ENCODE results near the gene PDGFD.

Gene PDGFD

GRCh38 chr11:103883291-103883690, 280.7 kb downstream of the PDGFD start:
- CTCF ChIA-PET: no interaction called here
- TF ChIP-seq ZNF384 (IDR thresholded peaks at IDR 0.05): no peak
- TF ChIP-seq SP1 (IDR thresholded peaks at IDR 0.05): no peak
- no peak for TF ChIP-seq CTBP1 (IDR thresholded peaks at IDR 0.05; ENCODE audit: borderline replicate concordance)
- TF ChIP-seq, protein P1, sequence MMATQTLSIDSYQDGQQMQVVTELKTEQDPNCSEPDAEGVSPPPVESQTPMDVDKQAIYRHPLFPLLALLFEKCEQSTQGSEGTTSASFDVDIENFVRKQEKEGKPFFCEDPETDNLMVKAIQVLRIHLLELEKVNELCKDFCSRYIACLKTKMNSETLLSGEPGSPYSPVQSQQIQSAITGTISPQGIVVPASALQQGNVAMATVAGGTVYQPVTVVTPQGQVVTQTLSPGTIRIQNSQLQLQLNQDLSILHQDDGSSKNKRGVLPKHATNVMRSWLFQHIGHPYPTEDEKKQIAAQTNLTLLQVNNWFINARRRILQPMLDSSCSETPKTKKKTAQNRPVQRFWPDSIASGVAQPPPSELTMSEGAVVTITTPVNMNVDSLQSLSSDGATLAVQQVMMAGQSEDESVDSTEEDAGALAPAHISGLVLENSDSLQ (IDR thresholded peaks at IDR 0.05): no peak
- TF ChIP-seq ELF4 (IDR thresholded peaks at IDR 0.05): no peak
- no peak for TF ChIP-seq FOXM1 (IDR thresholded peaks at IDR 0.05; ENCODE audit: borderline replicate concordance)
- TF ChIP-seq LEF1 (IDR thresholded peaks at IDR 0.05; ENCODE audit: borderline replicate concordance): no peak
- TF ChIP-seq TARDBP (IDR thresholded peaks at IDR 0.05): no peak
- no peak for TF ChIP-seq L3MBTL2 (conservative IDR thresholded peaks at IDR 0.05)
- no peak for TF ChIP-seq NFRKB (IDR thresholded peaks at IDR 0.05)
- no peak for TF ChIP-seq SUZ12 (IDR thresholded peaks at IDR 0.05)
- TF ChIP-seq FOXA1 (IDR thresholded peaks at IDR 0.05): no peak
- no peak for TF ChIP-seq HDGF (IDR thresholded peaks at IDR 0.05; ENCODE audit: borderline replicate concordance)
- no peak for TF ChIP-seq FOXK2 (IDR thresholded peaks at IDR 0.05)
- no peak for TF ChIP-seq BHLHE40 (IDR thresholded peaks at IDR 0.05; ENCODE audit: borderline replicate concordance)
- no peak for TF ChIP-seq ARNT (IDR thresholded peaks at IDR 0.05)
- DNase-seq (ENCODE audit: extremely low spot score): no peak
- POLR2A ChIA-PET: no interaction called here

- TF ChIP-seq L3MBTL2 (conservative IDR thresholded peaks at IDR 0.05) (no peak), FOXM1 (IDR thresholded peaks at IDR 0.05; ENCODE audit: borderline replicate concordance) (no peak), HDGF (IDR thresholded peaks at IDR 0.05; ENCODE audit: borderline replicate concordance) (no peak), FOXA1 (IDR thresholded peaks at IDR 0.05) (no peak), SUZ12 (IDR thresholded peaks at IDR 0.05) (no peak), SP1 (IDR thresholded peaks at IDR 0.05) (no peak), ELF4 (IDR thresholded peaks at IDR 0.05) (no peak), TARDBP (IDR thresholded peaks at IDR 0.05) (no peak), LEF1 (IDR thresholded peaks at IDR 0.05; ENCODE audit: borderline replicate concordance) (no peak), ARNT (IDR thresholded peaks at IDR 0.05) (no peak), NFRKB (IDR thresholded peaks at IDR 0.05) (no peak), FOXK2 (IDR thresholded peaks at IDR 0.05) (no peak), CTBP1 (IDR thresholded peaks at IDR 0.05; ENCODE audit: borderline replicate concordance) (no peak), BHLHE40 (IDR thresholded peaks at IDR 0.05; ENCODE audit: borderline replicate concordance) (no peak), ZNF384 (IDR thresholded peaks at IDR 0.05) (no peak)
- TF ChIP-seq, protein P1 (IDR thresholded peaks at IDR 0.05): no peak
- no peak for DNase-seq (ENCODE audit: extremely low spot score)
- CTCF ChIA-PET: no interaction called here
- POLR2A ChIA-PET: no interaction called here
Measured at GRCh38 chr11:103881584-103881983, 282.4 kb downstream of the PDGFD start.

DNA sequence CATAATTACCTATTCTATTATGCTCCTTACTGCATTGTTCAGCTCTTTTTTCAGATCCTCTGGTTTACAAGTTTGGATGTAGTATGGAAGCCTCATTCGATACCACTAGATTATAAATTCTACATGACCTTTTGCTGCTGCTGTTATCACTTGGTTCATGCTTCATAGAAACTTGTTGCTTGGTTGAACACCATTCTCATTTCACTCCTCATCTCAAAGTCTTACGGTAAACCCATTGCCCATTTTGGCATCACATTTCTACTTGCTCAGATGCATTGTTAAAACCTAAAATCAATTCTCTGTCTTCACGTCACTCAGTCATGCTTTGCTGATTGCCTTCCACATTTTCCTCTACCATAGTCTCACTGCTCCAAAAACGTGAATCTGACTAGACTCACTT, 283.0 kb downstream of the PDGFD start:
- ChIA-PET POLR2A (no interaction called here), CTCF (no interaction called here)
- TF ChIP-seq ZNF384 (IDR thresholded peaks at IDR 0.05) (no peak), LEF1 (IDR thresholded peaks at IDR 0.05; ENCODE audit: borderline replicate concordance) (no peak), FOXK2 (IDR thresholded peaks at IDR 0.05) (no peak), ARNT (IDR thresholded peaks at IDR 0.05) (no peak), FOXM1 (IDR thresholded peaks at IDR 0.05; ENCODE audit: borderline replicate concordance) (no peak), BHLHE40 (IDR thresholded peaks at IDR 0.05; ENCODE audit: borderline replicate concordance) (no peak), NFRKB (IDR thresholded peaks at IDR 0.05) (no peak), TARDBP (IDR thresholded peaks at IDR 0.05) (no peak), SP1 (IDR thresholded peaks at IDR 0.05) (no peak), CTBP1 (IDR thresholded peaks at IDR 0.05; ENCODE audit: borderline replicate concordance) (no peak), HDGF (IDR thresholded peaks at IDR 0.05; ENCODE audit: borderline replicate concordance) (no peak), ELF4 (IDR thresholded peaks at IDR 0.05) (no peak), SUZ12 (IDR thresholded peaks at IDR 0.05) (no peak), L3MBTL2 (conservative IDR thresholded peaks at IDR 0.05) (no peak), FOXA1 (IDR thresholded peaks at IDR 0.05) (no peak)
- TF ChIP-seq, protein P1 (IDR thresholded peaks at IDR 0.05): no peak
- no peak for DNase-seq (ENCODE audit: extremely low spot score)

DNA sequence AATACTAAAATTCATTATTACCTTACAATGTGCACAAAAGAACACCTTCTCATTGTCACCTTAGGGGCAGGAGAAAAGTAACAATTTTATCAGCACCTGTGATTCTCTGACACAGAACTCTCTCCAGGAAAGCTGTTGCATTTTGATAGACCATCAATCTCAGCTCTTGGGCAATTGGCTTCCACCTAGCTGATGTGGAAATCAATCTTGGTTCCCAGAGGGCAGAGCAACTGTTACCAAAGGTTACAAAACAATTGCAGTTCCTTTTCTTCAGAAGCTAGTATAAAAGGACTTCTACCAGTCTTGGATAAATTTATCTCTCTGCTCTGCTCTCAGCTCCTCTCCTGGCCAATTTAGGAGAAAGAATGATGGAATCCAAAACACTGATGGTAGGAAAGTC, 285.3 kb downstream of the PDGFD start:
- TF ChIP-seq BHLHE40 (IDR thresholded peaks at IDR 0.05; ENCODE audit: borderline replicate concordance): no peak
- TF ChIP-seq SUZ12 (IDR thresholded peaks at IDR 0.05): no peak
- no peak for TF ChIP-seq FOXK2 (IDR thresholded peaks at IDR 0.05)
- no peak for TF ChIP-seq FOXA1 (IDR thresholded peaks at IDR 0.05)
- TF ChIP-seq LEF1 (IDR thresholded peaks at IDR 0.05; ENCODE audit: borderline replicate concordance): no peak
- no peak for TF ChIP-seq CTBP1 (IDR thresholded peaks at IDR 0.05; ENCODE audit: borderline replicate concordance)
- no peak for TF ChIP-seq ELF4 (IDR thresholded peaks at IDR 0.05)
- TF ChIP-seq FOXM1 (IDR thresholded peaks at IDR 0.05; ENCODE audit: borderline replicate concordance): no peak
- no peak for TF ChIP-seq SP1 (IDR thresholded peaks at IDR 0.05)
- TF ChIP-seq TARDBP (IDR thresholded peaks at IDR 0.05): no peak
- TF ChIP-seq NFRKB (IDR thresholded peaks at IDR 0.05): no peak
- TF ChIP-seq, protein P1 (IDR thresholded peaks at IDR 0.05): no peak
- no peak for TF ChIP-seq HDGF (IDR thresholded peaks at IDR 0.05; ENCODE audit: borderline replicate concordance)
- no peak for TF ChIP-seq L3MBTL2 (conservative IDR thresholded peaks at IDR 0.05)
- TF ChIP-seq ARNT (IDR thresholded peaks at IDR 0.05): no peak
- TF ChIP-seq ZNF384 (IDR thresholded peaks at IDR 0.05): no peak
- POLR2A ChIA-PET: no interaction called here
- CTCF ChIA-PET: no interaction called here
- DNase-seq (ENCODE audit: extremely low spot score): no peak

- no peak for DNase-seq (ENCODE audit: extremely low spot score)
- TF ChIP-seq ARNT (IDR thresholded peaks at IDR 0.05) (no peak), CTBP1 (IDR thresholded peaks at IDR 0.05; ENCODE audit: borderline replicate concordance) (no peak), SUZ12 (IDR thresholded peaks at IDR 0.05) (no peak), FOXA1 (IDR thresholded peaks at IDR 0.05) (no peak), BHLHE40 (IDR thresholded peaks at IDR 0.05; ENCODE audit: borderline replicate concordance) (no peak), ZNF384 (IDR thresholded peaks at IDR 0.05) (no peak), LEF1 (IDR thresholded peaks at IDR 0.05; ENCODE audit: borderline replicate concordance) (no peak), FOXM1 (IDR thresholded peaks at IDR 0.05; ENCODE audit: borderline replicate concordance) (no peak), L3MBTL2 (conservative IDR thresholded peaks at IDR 0.05) (no peak), FOXK2 (IDR thresholded peaks at IDR 0.05) (no peak), ELF4 (IDR thresholded peaks at IDR 0.05) (no peak)
- TF ChIP-seq, protein P1 (IDR thresholded peaks at IDR 0.05): no peak
- ChIA-PET CTCF (interaction anchor here (0.6 kb wide), 1 partner anchor 182 kb away, joined by 3 read pairs; no protein-coding TSS in a partner anchor), POLR2A (no interaction called here)
Measured at GRCh38 chr11:103877221-103877620, 286.7 kb downstream of the PDGFD start.
